ACC112 (cell line): ENCODE results near the gene MRPS21.

ENCODE experiments used
- H2AFZ ChIP-seq: fragments of 200-600 bp; sonication (generic); one replicate; pipeline ENCODE4 v1.6.0; 2017; ENCODE audit warnings: antibody characterized with exemption, low read length; ENCODE audit not compliant: unreplicated experiment
- H3K27ac ChIP-seq: fragments of 200-600 bp; sonication (generic); 2 replicates; pipeline ENCODE4 v1.5.1; 2014; ENCODE audit warnings: low read depth, mild to moderate bottlenecking, antibody characterized with exemption, low read length, moderate library complexity
- H3K27me3 ChIP-seq: fragments of 200-600 bp; sonication (generic); 2 replicates; pipeline ENCODE4 v1.6.1; 2014; ENCODE audit warnings: mild to moderate bottlenecking, antibody characterized with exemption, low read length, moderate library complexity, mixed read lengths; ENCODE audit not compliant: insufficient read depth
- H3K36me3 ChIP-seq: fragments of 200-600 bp; sonication (generic); 2 replicates; pipeline ENCODE4 v1.6.1; 2016; ENCODE audit warnings: mild to moderate bottlenecking, antibody characterized with exemption, low read length, moderate library complexity, mixed read lengths; ENCODE audit not compliant: insufficient read depth
- H3K4me1 ChIP-seq: fragments of 200-600 bp; sonication (generic); one replicate; pipeline ENCODE4 v1.6.1; 2016; ENCODE audit warnings: low read length, mixed read lengths; ENCODE audit not compliant: insufficient read depth, unreplicated experiment, control insufficient read depth
- H3K4me3 ChIP-seq: fragments of 200-600 bp; sonication (generic); 2 replicates; pipeline ENCODE4 v1.5.1; 2014; ENCODE audit warnings: mild to moderate bottlenecking, low read depth, low read length
- H3K79me2 ChIP-seq: fragments of 200-600 bp; sonication (generic); one replicate; pipeline ENCODE4 v1.6.0; 2016; ENCODE audit warnings: low read length; ENCODE audit not compliant: control insufficient read depth, unreplicated experiment, insufficient read depth

MRPS21 gene

DNA sequence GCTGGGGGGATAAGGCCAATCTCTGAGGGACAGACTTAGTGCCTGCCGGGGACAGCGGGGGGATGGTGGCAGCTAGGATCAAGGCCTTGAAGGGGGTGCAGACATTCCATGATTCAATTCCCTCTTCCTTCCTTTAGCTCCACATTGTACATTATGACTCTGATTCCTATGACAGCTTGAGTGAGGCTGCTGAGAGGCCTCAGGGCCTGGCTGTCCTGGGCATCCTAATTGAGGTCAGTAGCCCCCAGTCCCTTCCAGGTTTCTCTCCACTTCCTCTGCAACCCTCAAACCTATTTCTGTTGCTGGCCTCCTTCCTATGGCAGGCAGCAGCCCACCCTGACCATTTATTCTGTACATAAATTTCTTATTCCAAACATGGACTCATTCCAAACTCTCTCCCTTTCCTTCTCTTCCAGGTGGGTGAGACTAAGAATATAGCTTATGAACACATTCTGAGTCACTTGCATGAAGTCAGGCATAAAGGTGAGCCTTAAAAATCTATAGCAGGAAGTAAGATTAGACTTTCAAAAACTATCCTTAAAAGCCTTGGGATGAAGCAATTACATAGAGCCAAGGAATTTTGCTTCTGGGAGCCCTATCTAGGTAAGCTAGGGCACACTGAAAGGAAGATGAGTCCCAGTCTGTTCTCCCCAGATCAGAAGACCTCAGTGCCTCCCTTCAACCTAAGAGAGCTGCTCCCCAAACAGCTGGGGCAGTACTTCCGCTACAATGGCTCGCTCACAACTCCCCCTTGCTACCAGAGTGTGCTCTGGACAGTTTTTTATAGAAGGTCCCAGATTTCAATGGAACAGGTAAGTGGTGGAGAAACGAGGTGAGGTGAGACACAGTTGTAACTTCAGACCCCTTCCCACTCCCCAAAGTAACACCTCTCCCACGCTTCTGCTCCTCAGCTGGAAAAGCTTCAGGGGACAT is 31.0 kb upstream of the MRPS21 start:
- Histone ChIP-seq H3K27ac (no peak overlapping the region), H3K4me1 (peaks cover 9% of the 10 kb centered on the region), H2AFZ (no peak overlapping the region), H3K79me2 (peaks cover 11% of the 10 kb centered on the region), H3K27me3 (peaks cover 5% of the 10 kb centered on the region; the same call in 1 of the 2 replicates), H3K36me3 (peaks cover 6% of the 10 kb centered on the region; the same call in 1 of the 2 replicates), H3K4me3 (no peak overlapping the region)

DNA sequence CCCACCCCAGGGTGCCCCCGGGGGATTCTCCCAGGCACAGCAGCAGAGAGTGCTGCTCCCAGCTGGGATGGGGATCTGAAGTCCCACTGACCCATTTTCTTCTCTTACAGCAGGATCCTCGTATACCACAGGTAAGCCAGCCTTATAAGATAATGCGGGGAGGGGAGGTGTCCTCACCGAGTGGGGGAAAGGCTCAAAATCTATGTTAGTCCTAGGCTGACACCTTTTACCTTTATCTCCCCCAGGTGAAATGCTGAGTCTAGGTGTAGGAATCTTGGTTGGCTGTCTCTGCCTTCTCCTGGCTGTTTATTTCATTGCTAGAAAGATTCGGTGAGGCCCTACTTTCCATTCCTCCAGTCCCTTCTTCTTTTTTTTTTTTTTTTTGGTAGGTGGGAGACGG is 30.1 kb upstream of the MRPS21 start:
- Histone ChIP-seq H3K27ac (no peak overlapping the region), H3K4me3 (no peak overlapping the region), H3K4me1 (peaks cover 10% of the 10 kb centered on the region), H3K79me2 (peaks cover 20% of the 10 kb centered on the region), H3K36me3 (peaks cover 6% of the 10 kb centered on the region; the same call in 1 of the 2 replicates), H3K27me3 (no peaks in the 10 kb centered on the region), H2AFZ (no peak overlapping the region)

DNA sequence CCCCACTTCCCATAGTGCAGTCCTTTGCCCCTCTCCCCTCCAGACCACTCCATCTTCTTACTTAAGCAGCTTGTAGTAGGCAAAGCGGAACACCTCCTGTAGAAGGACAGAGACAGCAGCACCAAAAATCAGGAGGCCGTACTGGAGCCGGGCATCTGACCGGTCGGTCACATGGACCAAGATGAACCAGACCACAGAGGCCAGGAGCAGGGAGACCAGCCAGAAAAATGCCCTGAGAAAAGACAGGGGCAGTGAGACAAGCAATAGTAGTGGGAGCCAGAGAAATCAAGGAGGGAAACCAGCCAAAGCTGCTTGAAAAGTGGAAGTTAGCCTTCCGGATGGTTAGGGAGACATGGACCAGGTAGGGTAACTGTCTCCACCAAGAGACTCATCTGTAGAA is 25.8 kb upstream of the MRPS21 start:
- H2AFZ ChIP-seq: no peak overlapping the region
- peaks cover 19% of the 10 kb centered on the region for H3K4me1 ChIP-seq
- no peaks in the 10 kb centered on the region for H3K27me3 ChIP-seq
- H3K27ac ChIP-seq: peak overlapping the region; percentile 64; the same call in 1 of the 2 replicates
- H3K79me2 ChIP-seq: peaks cover 23% of the 10 kb centered on the region
- H3K4me3 ChIP-seq: peak overlapping the region; percentile 96
- peaks cover 6% of the 10 kb centered on the region; the same call in 1 of the 2 replicates for H3K36me3 ChIP-seq

DNA sequence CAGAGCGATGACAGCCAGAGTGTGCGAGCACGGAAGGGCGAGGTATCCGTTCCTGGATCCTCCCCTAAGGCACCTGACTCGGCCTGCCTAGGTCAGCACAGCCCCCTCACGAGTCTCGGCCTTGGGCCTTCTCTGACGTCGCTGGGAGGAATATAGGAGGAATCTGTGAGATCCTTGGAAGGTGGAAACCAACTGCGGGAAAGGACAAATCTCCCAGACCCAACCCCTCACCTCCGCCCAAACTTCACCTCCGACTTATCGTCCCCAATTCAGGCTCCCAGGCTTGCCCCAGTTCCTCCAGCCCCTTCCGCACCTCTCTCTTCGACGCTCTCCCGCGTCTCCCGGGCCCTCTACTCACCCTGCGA is 25.3 kb upstream of the MRPS21 start:
- peaks cover 23% of the 10 kb centered on the region for H3K4me1 ChIP-seq
- peaks cover 6% of the 10 kb centered on the region; the same call in 1 of the 2 replicates for H3K36me3 ChIP-seq
- H3K79me2 ChIP-seq: peaks cover 23% of the 10 kb centered on the region
- peak overlapping the region; percentile 64 for H3K27ac ChIP-seq
- H3K27me3 ChIP-seq: no peaks in the 10 kb centered on the region
- H2AFZ ChIP-seq: peak overlapping the region; percentile 72
- H3K4me3 ChIP-seq: peak overlapping the region; percentile 96

GRCh38 chr1:150268705-150269403 is 24.8 kb upstream of the MRPS21 start, which contains the start of gene APH1A:
TSS of gene APH1A (minus strand) at chr1:150269016. CDS start at chr1:150268810, 206 bp downstream.
- H3K36me3 ChIP-seq: peaks cover 6% of the 10 kb centered on the region; the same call in 1 of the 2 replicates
- peak within 1 kb of the TSS; percentile 64 for H3K27ac ChIP-seq
- H2AFZ ChIP-seq: peak within 1 kb of the TSS; percentile 72
- peaks cover 28% of the 10 kb centered on the region for H3K4me1 ChIP-seq
- peak within 1 kb of the TSS; percentile 96 for H3K4me3 ChIP-seq
- peaks cover 25% of the 10 kb centered on the region for H3K79me2 ChIP-seq
- H3K27me3 ChIP-seq: no peaks in the 10 kb centered on the region

DNA sequence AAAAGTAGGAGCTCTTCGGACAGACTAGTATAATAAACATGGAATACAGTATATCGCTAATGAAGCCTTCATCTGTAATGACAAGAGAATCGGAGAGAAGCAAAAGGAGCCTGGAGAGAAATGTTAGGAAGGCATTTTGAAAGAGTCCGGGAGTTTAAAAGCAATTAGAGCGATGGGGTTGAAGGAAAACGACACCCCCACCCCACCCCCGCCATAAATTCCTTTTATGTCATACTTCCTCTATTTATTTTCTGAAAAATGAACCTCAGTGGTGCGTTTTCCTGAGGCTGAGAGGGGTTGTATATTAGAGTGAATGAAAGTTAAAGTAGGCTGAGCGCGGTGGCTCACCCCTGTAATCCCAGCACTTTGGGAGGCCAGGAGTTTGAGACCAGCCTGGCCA is 24.2 kb upstream of the MRPS21 start:
- Histone ChIP-seq H3K27me3 (no peaks in the 10 kb centered on the region), H3K79me2 (peaks cover 28% of the 10 kb centered on the region), H3K36me3 (peaks cover 6% of the 10 kb centered on the region; the same call in 1 of the 2 replicates), H2AFZ (peak overlapping the region; percentile 62), H3K4me3 (peak overlapping the region; percentile 96), H3K4me1 (peaks cover 30% of the 10 kb centered on the region), H3K27ac (peak overlapping the region; percentile 43)

DNA sequence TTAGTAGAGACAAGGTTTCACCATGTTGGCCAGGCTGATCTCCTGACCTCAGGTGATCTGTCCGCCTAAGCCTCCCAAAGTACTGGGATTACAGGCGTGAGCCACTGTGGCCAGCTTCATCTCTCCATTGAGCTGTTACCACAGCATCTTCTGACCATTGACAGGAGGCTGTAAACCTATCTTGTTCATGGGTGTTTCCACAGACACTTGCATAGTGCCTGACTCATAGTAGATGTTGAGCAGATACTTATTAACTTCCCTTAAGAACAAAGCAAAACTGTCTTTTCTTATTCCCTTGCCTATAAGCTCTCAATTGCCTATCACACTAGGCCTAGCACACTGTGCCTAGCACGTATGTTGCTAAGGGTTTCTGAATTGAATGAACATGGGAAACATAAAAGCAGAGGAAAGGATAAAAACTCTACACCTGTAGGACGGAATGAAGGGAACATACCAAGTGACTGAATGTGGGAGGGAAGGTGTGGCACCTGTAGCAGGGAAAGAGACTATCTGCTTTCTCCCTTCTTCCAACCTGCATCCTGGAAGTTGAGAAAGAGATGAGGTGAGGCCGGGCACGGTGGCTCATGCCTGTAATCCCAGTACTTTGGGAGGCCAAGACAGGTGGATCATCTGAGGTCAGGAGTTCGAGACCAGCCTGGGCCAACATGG is 22.2 kb upstream of the MRPS21 start:
- peaks cover under 1% of the 10 kb centered on the region; the same call in 1 of the 2 replicates for H3K36me3 ChIP-seq
- H3K4me3 ChIP-seq: no peak overlapping the region
- H3K27me3 ChIP-seq: no peaks in the 10 kb centered on the region
- H2AFZ ChIP-seq: no peak overlapping the region
- peaks cover 28% of the 10 kb centered on the region for H3K79me2 ChIP-seq
- H3K27ac ChIP-seq: no peak overlapping the region
- peaks cover 30% of the 10 kb centered on the region for H3K4me1 ChIP-seq

DNA sequence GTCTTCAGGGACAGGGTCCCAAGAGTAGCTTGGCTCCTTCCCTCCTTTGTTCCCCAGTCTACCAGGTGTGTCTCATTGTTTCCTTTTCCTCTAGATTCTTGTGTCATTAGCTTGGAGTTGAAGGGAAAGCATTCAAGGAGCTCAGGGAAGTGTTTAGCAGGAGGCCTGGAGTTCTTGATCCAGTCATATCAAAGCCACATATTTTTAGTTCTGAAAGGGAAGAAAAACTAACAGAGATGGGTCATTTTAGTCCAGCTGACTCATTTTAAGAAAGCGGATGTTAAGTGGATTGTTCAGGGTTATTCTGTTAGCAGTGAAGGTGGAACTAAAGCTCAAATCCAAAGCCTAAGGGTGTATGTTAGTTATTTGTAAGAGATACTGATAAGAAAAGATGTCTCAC is 20.4 kb upstream of the MRPS21 start:
- H3K4me1 ChIP-seq: peaks cover 20% of the 10 kb centered on the region
- peak overlapping the region; percentile 57 for H3K27ac ChIP-seq
- H3K4me3 ChIP-seq: peak overlapping the region; percentile 74
- H3K36me3 ChIP-seq: no peaks in the 10 kb centered on the region
- peaks cover 10% of the 10 kb centered on the region for H3K79me2 ChIP-seq
- H3K27me3 ChIP-seq: no peaks in the 10 kb centered on the region
- peak overlapping the region; percentile 65 for H2AFZ ChIP-seq

GRCh38 chr1:150280138-150280707 is 13.4 kb upstream of the MRPS21 start:
- H3K4me1 ChIP-seq: peaks cover 11% of the 10 kb centered on the region

More at GRCh38 chr1:150280138-150280707, 13.4 kb upstream of the MRPS21 start:
- H3K27ac ChIP-seq: peak overlapping the region; percentile 90; the same call in 1 of the 2 replicates
- no peaks in the 10 kb centered on the region for H3K27me3 ChIP-seq
- no peak overlapping the region for H2AFZ ChIP-seq
- H3K4me3 ChIP-seq: no peak overlapping the region
- no peaks in the 10 kb centered on the region for H3K79me2 ChIP-seq
- H3K36me3 ChIP-seq: 0 out of 2 replicates have a peak, but pooled peaks cover 4% of the 10 kb centered on the region
